ENCODE data around the gene CEMIP. TPM values are rescaled to one million over a fixed set of nuclear protein-coding genes. Genes with fewer than 3 reads are reported as not detected.

CEMIP gene
- total RNA-seq, 1 donor from 2014 or later = 0.83 TPM

DNA sequence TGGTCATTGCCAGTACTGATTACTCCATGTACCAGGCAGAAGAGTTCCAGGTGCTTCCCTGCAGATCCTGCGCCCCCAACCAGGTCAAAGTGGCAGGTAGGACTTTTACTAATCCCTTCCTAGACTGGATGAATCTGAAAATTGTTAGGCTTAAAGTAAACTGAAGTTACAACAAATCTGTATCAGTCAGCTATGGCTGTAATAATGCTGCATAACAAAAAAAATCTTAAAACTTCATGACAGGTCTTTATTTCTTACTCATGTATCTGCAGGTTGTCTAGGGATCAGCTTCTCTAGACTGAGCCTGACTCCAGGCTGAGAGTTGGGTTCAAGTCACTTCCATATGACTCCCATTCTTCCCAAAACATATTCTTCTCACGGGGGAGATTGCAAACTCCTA is 116.8 kb downstream of the CEMIP start:
- no peaks in the 10 kb centered on the region for H3K27me3 Mint-ChIP-seq (ENCODE audit: low read depth)
- peaks cover 14% of the 10 kb centered on the region for H3K9me3 Mint-ChIP-seq
- H3K27ac Mint-ChIP-seq = no peak overlapping the region
- TF ChIP-seq CTCF (IDR thresholded peaks at IDR 0.05; ENCODE audit: unreplicated experiment) = no peak
- DNase-seq (ENCODE audit: low spot score in 2 of 2, unreplicated experiment in 2 of 2) = no peak
- peaks cover 10% of the 10 kb centered on the region for H3K36me3 Mint-ChIP-seq
- peaks cover 2% of the 10 kb centered on the region for H3K4me1 Mint-ChIP-seq
- H3K4me3 Mint-ChIP-seq = no peak overlapping the region

DNA sequence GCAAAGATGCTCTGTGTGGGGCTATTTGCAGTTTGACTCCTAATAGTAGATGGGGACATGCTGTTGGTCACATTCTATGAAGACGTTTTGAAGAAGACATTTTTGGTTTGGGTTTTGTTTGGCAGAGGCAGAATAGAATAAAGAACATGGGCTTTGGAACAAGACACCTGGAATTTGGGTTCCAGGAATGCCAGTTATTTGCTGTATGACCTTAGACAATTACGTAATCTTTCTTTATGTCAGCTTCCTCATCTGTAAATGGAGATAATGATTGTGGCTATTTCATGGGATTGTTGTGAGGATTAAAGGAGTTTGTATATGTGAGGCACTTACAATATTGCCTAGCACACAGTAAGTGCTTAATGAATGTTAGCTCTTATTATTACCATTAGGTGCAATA is 118.9 kb downstream of the CEMIP start:
- H3K9me3 Mint-ChIP-seq = peaks cover 14% of the 10 kb centered on the region
- H3K27ac Mint-ChIP-seq = no peak overlapping the region
- H3K4me1 Mint-ChIP-seq = peaks cover 3% of the 10 kb centered on the region
- no peak overlapping the region for H3K4me3 Mint-ChIP-seq
- TF ChIP-seq CTCF (IDR thresholded peaks at IDR 0.05; ENCODE audit: unreplicated experiment) = no peak
- DNase-seq (ENCODE audit: low spot score in 2 of 2, unreplicated experiment in 2 of 2) = no peak
- H3K27me3 Mint-ChIP-seq (ENCODE audit: low read depth) = no peaks in the 10 kb centered on the region
- H3K36me3 Mint-ChIP-seq = peaks cover 10% of the 10 kb centered on the region

DNA sequence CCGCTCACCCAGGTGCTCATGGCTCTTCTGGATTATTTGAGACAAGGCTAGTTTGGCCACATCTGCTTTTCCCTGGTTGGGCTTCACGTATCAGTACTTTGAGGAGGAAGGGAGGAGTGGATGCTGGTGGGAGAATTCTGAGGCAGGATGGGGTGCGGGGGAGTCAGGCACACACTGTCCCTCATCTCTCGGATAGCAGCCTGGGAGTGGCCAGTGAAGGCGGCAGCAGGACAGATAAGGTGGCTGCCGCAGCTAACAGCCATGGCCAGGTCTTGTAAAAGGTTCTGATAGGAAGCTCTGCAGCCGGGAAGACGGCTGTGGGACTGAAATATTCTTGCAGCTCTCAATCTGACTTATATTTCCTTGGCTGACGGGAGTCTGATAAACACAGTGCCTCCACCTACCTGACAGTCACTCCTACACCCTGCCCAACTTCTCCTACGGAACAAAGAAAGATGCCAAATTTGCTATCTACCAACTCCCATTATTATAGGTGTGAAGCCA is 123.2 kb downstream of the CEMIP start:
- peaks cover 4% of the 10 kb centered on the region for H3K36me3 Mint-ChIP-seq
- no peak for DNase-seq (ENCODE audit: low spot score in 2 of 2, unreplicated experiment in 2 of 2)
- peaks cover 15% of the 10 kb centered on the region for H3K4me1 Mint-ChIP-seq
- no peak overlapping the region for H3K4me3 Mint-ChIP-seq
- H3K27me3 Mint-ChIP-seq (ENCODE audit: low read depth) = no peaks in the 10 kb centered on the region
- H3K9me3 Mint-ChIP-seq = no peaks in the 10 kb centered on the region
- H3K27ac Mint-ChIP-seq = no peak overlapping the region
- no peak for TF ChIP-seq CTCF (IDR thresholded peaks at IDR 0.05; ENCODE audit: unreplicated experiment)

DNA sequence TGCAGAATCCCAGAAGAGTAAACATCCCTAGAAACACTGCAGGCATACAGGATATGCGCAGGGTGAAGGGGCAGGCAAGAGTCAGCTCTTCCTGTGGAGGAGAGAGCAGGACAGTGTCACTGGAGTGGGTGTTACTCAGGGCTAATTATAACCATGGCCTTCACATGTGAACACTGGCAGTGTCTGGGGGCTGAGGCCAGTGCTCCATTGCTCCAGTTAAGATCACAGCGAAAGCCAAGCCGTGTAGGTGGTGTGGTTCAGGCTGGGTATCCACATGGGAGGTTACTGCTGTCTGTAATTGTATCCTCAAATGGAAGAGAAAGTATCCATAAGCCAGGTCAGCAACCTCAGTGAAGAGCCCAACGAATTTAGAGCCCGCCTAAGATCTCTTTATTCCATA is 125.8 kb downstream of the CEMIP start:
- no peak for TF ChIP-seq CTCF (IDR thresholded peaks at IDR 0.05; ENCODE audit: unreplicated experiment)
- H3K9me3 Mint-ChIP-seq = peaks cover 10% of the 10 kb centered on the region
- no peak overlapping the region for H3K27ac Mint-ChIP-seq
- no peak overlapping the region for H3K4me3 Mint-ChIP-seq
- peaks cover 17% of the 10 kb centered on the region for H3K36me3 Mint-ChIP-seq
- H3K4me1 Mint-ChIP-seq = peaks cover 15% of the 10 kb centered on the region
- no peaks in the 10 kb centered on the region for H3K27me3 Mint-ChIP-seq (ENCODE audit: low read depth)
- no peak for DNase-seq (ENCODE audit: low spot score in 2 of 2, unreplicated experiment in 2 of 2)

GRCh38 chr15:80906159-80906766 is 127.1 kb downstream of the CEMIP start:
- peaks cover 20% of the 10 kb centered on the region for H3K36me3 Mint-ChIP-seq
- H3K4me1 Mint-ChIP-seq = peaks cover 15% of the 10 kb centered on the region
- peaks cover 10% of the 10 kb centered on the region for H3K9me3 Mint-ChIP-seq
- no peak overlapping the region for H3K4me3 Mint-ChIP-seq
- DNase-seq (ENCODE audit: low spot score in 2 of 2, unreplicated experiment in 2 of 2) = no peak
- H3K27ac Mint-ChIP-seq = no peak overlapping the region
- H3K27me3 Mint-ChIP-seq (ENCODE audit: low read depth) = no peaks in the 10 kb centered on the region
- no peak for TF ChIP-seq CTCF (IDR thresholded peaks at IDR 0.05; ENCODE audit: unreplicated experiment)
